Panc1 (cell line): ENCODE data around the gene EMC8. TPM values are rescaled to one million over a fixed set of nuclear protein-coding genes. Genes with fewer than 3 reads are reported as not detected.

Experiments used
- ATAC-seq: fragments of 200-7000 bp; cut with Tn5 transposase; 2 replicates; pipeline ENCODE4 v1.9.1; 2020; ENCODE audit warnings: mild to moderate bottlenecking, moderate library complexity
- BruUV-seq: library from RNA; stranded (reverse); fragments of 400-500 nt; replicated peaks from 2 replicates; lab custom pipeline; 2021; lab: Mats Ljungman, UMichigan
- CTCF ChIA-PET: fragments of 300-600 bp; sonication (Branson Sonifier 250); formaldehyde crosslinking; loops from one replicate; lab custom pipeline; 2022; ENCODE audit warnings: antibody characterized with exemption; lab: Charles Lee
- POLR2A ChIA-PET: fragments of 300-600 bp; sonication (Branson Sonifier 250); formaldehyde crosslinking; loops from one replicate; lab custom pipeline; 2022; ENCODE audit warnings: antibody characterized with exemption; lab: Charles Lee
- DNase-seq: peaks from one replicate; pipeline ENCODE4 v3.0.0-alpha.2; 2010; ENCODE audit warnings: low read depth, low spot score
- H3K27ac ChIP-seq: 2 replicates; pipeline ENCODE4 v1.5.1; 2011; ENCODE audit warnings: mild to moderate bottlenecking, low read length, inconsistent platforms
- H3K27me3 ChIP-seq: fragments of 200-500 bp; sonication (Bioruptor generic); 2 replicates; pipeline ENCODE4 v1.6.0; 2014; ENCODE audit warnings: low read length, inconsistent platforms; ENCODE audit not compliant: control insufficient read depth, insufficient read depth
- H3K36me3 ChIP-seq: fragments of 200-500 bp; sonication (Bioruptor generic); 2 replicates; pipeline ENCODE4 v1.5.1; 2014; ENCODE audit warnings: inconsistent platforms, mild to moderate bottlenecking, low read length, moderate library complexity; ENCODE audit not compliant: control insufficient read depth, insufficient read depth
- H3K4me1 ChIP-seq: 2 replicates; pipeline ENCODE4 v1.5.1; 2011; ENCODE audit warnings: inconsistent platforms, mild to moderate bottlenecking, low read length, moderate library complexity; ENCODE audit not compliant: control insufficient read depth, insufficient read depth
- H3K4me3 ChIP-seq, 2 experiments: 2 replicates each; pipeline ENCODE4 v1.5.1; 2011 to 2012; ENCODE audit warnings: low read depth in 2 of 2, low read length in 2 of 2, mild to moderate bottlenecking in 2 of 2, inconsistent platforms in 1 of 2, moderate library complexity in 1 of 2
- H3K9me3 ChIP-seq: fragments of 200-500 bp; sonication (Bioruptor generic); 2 replicates; pipeline ENCODE4 v1.5.1; 2014; ENCODE audit warnings: low read depth, mild to moderate bottlenecking, inconsistent platforms, low read length, moderate library complexity; ENCODE audit not compliant: control insufficient read depth, insufficient read depth
- CTCF ChIP-seq: fragments of 450-650 bp; IDR thresholded peaks from 2 replicates; pipeline ENCODE4 v1.5.1; 2017; ENCODE audit warnings: mild to moderate bottlenecking
- POLR2AphosphoS5 ChIP-seq: IDR thresholded peaks from 2 replicates; pipeline ENCODE4 v1.6.1; 2012; ENCODE audit warnings: mild to moderate bottlenecking, low read depth, low read length, moderate library complexity
- SIN3A ChIP-seq: IDR thresholded peaks from 2 replicates; pipeline ENCODE4 v1.6.1; 2012; ENCODE audit warnings: low read depth, mild to moderate bottlenecking, low read length, moderate library complexity, borderline replicate concordance; ENCODE audit not compliant: insufficient read depth
- TCF7L2 ChIP-seq: IDR thresholded peaks from 2 replicates; pipeline ENCODE4 v1.6.1; 2011; ENCODE audit warnings: mild to moderate bottlenecking, low read depth, low read length, inconsistent platforms
- in situ Hi-C: cut with HindIII; loops from 2 replicates; pipeline ENCODE4 v1.10.0; 2016; ENCODE audit warnings: low sequenced_read_pairs, low pct_unique_long_range_greater_than_20kb
- intact Hi-C: fragments of 100-400 bp; cut with micrococcal nuclease; formaldehyde crosslinking; loops from one replicate; pipeline ENCODE4 v1.10.0; 2022; ENCODE audit not compliant: unreplicated experiment
- total RNA-seq: library from RNA; stranded (reverse); gene quantifications from one replicate; pipeline ENCODE4 v1.2.1, GENCODE V29; 2021; ENCODE audit not compliant: unreplicated experiment
- TF ChIP-seq, protein P1 (sequence below), 2 experiments: IDR thresholded peaks; 2 replicates each; pipeline ENCODE4 v1.6.1; 2011 to 2012; ENCODE audit warnings: low read depth in 2 of 2, control low read depth in 1 of 2, low read length in 1 of 2, mild to moderate bottlenecking in 1 of 2, moderate library complexity in 1 of 2; ENCODE audit not compliant: insufficient read depth in 1 of 2

EMC8 gene
- total RNA-seq, 1 experiment from 2014 or later: 39.1 TPM

DNA sequence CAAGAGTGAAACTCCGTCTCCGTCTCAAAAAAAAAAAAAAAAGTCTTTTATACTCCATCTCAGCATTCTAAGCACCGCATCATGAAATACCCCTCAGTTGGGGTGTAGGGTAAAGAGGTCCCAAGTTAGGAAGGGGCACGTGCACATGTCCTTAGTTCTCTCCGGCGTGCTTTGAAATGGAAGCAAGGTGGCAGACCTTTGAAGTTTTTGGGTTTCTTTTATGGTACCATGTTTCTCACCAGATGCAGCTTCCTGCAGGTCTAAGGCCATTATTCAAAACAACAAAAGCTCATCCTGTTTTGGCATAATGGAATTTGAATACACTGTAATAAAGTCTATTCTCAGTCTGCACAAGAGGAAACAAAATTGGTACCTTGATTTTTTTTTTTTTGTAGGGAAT lies 9.6 kb downstream of the EMC8 start:
- no peak overlapping the region for H3K4me3 ChIP-seq
- ChIA-PET POLR2A (interaction anchor here (0.7 kb wide), 1 partner anchor 15 kb away, joined by 8 read pairs; no protein-coding TSS in a partner anchor), CTCF (no interaction called here)
- ATAC-seq (no peak), DNase-seq (no peak)
- no peaks in the 10 kb centered on the region for H3K27me3 ChIP-seq
- H3K9me3 ChIP-seq: no peaks in the 10 kb centered on the region
- no TSS peak for BruUV-seq
- TF ChIP-seq POLR2AphosphoS5 (no peak), CTCF (no peak), SIN3A (no peak), TCF7L2 (no peak)
- TF ChIP-seq, protein P1, sequence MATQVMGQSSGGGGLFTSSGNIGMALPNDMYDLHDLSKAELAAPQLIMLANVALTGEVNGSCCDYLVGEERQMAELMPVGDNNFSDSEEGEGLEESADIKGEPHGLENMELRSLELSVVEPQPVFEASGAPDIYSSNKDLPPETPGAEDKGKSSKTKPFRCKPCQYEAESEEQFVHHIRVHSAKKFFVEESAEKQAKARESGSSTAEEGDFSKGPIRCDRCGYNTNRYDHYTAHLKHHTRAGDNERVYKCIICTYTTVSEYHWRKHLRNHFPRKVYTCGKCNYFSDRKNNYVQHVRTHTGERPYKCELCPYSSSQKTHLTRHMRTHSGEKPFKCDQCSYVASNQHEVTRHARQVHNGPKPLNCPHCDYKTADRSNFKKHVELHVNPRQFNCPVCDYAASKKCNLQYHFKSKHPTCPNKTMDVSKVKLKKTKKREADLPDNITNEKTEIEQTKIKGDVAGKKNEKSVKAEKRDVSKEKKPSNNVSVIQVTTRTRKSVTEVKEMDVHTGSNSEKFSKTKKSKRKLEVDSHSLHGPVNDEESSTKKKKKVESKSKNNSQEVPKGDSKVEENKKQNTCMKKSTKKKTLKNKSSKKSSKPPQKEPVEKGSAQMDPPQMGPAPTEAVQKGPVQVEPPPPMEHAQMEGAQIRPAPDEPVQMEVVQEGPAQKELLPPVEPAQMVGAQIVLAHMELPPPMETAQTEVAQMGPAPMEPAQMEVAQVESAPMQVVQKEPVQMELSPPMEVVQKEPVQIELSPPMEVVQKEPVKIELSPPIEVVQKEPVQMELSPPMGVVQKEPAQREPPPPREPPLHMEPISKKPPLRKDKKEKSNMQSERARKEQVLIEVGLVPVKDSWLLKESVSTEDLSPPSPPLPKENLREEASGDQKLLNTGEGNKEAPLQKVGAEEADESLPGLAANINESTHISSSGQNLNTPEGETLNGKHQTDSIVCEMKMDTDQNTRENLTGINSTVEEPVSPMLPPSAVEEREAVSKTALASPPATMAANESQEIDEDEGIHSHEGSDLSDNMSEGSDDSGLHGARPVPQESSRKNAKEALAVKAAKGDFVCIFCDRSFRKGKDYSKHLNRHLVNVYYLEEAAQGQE (IDR thresholded peaks at IDR 0.05; ENCODE audit: insufficient read depth in 1 of 2, low read depth in 2 of 2, low read length in 1 of 2): no peak
- H3K27ac ChIP-seq: no peak overlapping the region
- in situ Hi-C loops (no loop called here), intact Hi-C loops (no loop called here)
- no peaks in the 10 kb centered on the region for H3K4me1 ChIP-seq
- H3K36me3 ChIP-seq: no peaks in the 10 kb centered on the region; the same call in 1 of the 2 replicates

- Histone ChIP-seq H3K27ac (no peak overlapping the region), H3K9me3 (no peaks in the 10 kb centered on the region), H3K27me3 (no peaks in the 10 kb centered on the region), H3K4me1 (no peaks in the 10 kb centered on the region), H3K36me3 (no peaks in the 10 kb centered on the region; the same call in 1 of the 2 replicates), H3K4me3 (no peak overlapping the region)
- CTCF ChIA-PET: no interaction called here
- in situ Hi-C loops: no loop called here
- TF ChIP-seq POLR2AphosphoS5 (no peak), SIN3A (no peak), TCF7L2 (no peak), CTCF (no peak)
- TF ChIP-seq, protein P1 (IDR thresholded peaks at IDR 0.05; ENCODE audit: insufficient read depth in 1 of 2, low read depth in 2 of 2, low read length in 1 of 2): no peak
- BruUV-seq: no TSS peak
- POLR2A ChIA-PET: interaction anchor here (0.7 kb wide), 1 partner anchor 14 kb away, joined by 8 read pairs; no protein-coding TSS in a partner anchor
- ATAC-seq (no peak), DNase-seq (no peak)
- intact Hi-C loops: no loop called here
Measured at GRCh38 chr16:85788819-85789218, 10.5 kb downstream of the EMC8 start.
